HTR-8/SVneo (cell line): Measurements from ENCODE around the gene NDN.
"Not testable (repeated sequence)": the region's sequence is repeated elsewhere in the genome, so short reads cannot be mapped to it uniquely, and the experiment has no call there.

Experiments
- DNase-seq: peaks from one replicate; pipeline ENCODE4 v3.0.0; 2011; ENCODE audit warnings: low spot score, mixed read lengths; ENCODE audit not compliant: insufficient read length
- FAIRE-seq: peaks from 2 replicates; lab custom pipeline; 2011; peaks lifted over from hg19 to GRCh38; lab: Jason Lieb, UNC

NDN gene

GRCh38 chr15:23687143-23687470 lies at the start of gene NDN:
TSS of gene NDN (minus strand) at chr15:23687305. CDS start at chr15:23687217, 88 bp downstream.
- FAIRE-seq (no peak), DNase-seq (no peak)

- DNase-seq = no peak
- no peak for FAIRE-seq
Measured at GRCh38 chr15:23736033-23736673, 49.0 kb upstream of the NDN start.

- DNase-seq (no peak), FAIRE-seq (no peak)
Measured at GRCh38 chr15:23734862-23735261, 47.8 kb upstream of the NDN start.

DNA sequence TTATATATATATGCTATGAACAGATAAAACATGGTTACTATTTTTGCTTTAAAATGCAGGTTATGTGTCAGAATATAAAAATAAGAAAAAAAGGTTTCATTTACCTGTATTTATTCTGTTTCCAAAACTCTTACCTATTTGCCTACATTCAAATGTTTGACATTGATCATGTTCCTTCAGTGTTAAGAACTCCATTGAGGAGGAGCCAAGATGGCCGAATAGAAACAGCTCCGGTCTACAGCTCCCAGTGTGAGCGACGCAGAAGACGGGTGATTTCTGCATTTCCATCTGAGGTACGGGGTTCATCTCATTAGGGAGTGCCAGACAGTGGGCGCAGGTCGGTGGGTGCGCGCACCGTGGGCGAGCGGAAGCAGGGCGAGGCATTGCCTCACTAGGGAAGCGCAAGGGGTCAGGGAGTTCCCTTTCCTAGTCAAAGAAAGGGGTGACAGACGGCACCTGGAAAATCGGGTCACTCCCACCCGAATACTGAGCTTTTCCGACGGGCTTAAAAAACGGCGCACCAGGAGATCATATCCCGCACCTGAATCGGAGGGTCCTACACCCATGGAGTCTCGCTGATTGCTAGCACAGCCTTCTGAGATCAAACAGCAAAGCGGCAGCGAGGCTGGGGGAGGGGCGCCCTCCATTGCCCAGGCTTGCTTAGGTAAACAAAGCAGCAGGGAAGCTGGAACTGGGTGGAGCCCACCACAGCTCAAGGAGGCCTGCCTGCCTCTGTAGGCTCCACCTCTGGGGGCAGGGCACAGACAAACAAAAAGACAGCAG lies 27.0 kb upstream of the NDN start:
- not testable (repeated sequence) for DNase-seq, FAIRE-seq

DNA sequence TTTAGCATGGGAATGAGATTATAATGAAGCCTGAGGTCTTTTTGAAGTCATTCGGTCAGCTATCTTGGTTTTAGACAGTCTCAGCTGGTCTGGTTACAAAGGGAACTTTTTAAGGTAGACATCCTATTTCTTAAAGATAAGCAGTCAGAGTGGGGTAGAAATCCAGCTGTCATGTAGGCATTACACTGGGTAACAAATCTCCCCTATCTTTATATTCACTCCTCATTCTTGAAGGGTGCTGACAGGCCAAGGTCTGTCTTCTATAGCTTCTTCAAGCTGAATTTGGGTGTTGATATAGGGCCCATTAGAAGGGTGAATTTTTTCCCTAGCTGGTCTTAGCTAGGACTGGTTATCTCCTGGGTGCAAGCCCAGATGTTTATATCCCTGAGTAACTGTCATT lies 21.2 kb upstream of the NDN start:
- no peak for FAIRE-seq

DNA sequence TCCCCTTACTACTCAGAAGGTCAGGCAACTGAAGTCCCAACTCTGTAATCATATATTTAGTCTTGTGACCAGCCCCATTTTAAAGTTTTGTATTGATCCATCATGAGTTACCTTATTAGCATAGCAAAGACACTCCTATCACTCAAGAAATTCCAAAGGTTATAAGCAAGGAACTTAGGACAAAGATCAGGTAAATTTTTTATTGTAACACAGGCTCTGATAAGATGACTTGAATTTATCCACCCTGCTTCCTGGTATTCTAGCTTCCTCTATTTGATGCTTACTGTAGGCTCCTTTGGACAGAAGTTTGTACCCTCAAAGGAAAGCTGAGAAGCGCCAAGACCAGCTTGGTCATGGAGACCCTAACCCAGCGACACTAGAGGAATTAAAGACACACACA lies 8.2 kb upstream of the NDN start:
- no peak for DNase-seq
- FAIRE-seq = no peak

More for the DNA sequence above, 21.2 kb upstream of the NDN start:
- no peak for DNase-seq

GRCh38 chr15:23694592-23694991 lies 7.5 kb upstream of the NDN start:
- no peak for FAIRE-seq

DNA sequence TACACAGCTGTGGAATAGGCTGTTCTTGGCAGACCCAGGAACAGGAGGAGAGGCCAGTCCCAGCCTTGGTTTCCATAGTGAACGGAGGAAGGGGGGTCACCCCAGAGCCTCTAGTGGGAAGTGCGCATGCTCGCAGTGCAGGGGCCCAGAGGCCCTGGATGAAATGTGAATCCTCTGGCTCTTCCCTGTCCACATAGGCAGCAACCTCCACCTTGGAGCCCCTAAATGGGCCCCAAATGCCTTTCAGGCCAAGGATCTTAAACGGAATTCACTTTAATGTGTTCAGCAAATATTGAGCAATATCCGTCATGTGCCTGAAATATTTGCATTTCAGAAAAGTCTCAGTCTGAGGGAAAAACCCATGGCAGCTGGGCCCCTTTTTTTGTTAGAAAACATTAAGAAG lies 3.3 kb upstream of the NDN start:
- no peak for FAIRE-seq
- no peak for DNase-seq

More at GRCh38 chr15:23694592-23694991, 7.5 kb upstream of the NDN start:
- DNase-seq = no peak

DNA sequence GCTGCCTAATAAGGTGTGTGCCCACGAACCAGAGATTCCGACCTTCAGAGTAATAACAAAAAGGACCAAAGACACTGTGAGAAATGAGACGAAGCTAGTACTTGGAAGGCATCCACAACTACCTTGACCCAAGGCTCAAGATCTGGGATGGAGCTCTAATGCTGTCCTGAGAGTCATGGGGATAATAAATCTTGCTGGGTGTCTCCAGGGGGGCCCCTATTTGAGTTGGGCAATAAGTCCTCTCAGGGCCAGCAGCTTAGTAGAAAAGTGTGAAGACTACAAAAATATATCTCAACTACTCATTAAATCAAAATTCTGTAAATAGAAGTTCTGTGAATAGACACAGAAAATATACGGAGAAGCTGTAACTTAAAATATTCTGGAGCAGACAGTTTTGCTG lies 2.9 kb upstream of the NDN start:
- no peak for FAIRE-seq
- no peak for DNase-seq

DNA sequence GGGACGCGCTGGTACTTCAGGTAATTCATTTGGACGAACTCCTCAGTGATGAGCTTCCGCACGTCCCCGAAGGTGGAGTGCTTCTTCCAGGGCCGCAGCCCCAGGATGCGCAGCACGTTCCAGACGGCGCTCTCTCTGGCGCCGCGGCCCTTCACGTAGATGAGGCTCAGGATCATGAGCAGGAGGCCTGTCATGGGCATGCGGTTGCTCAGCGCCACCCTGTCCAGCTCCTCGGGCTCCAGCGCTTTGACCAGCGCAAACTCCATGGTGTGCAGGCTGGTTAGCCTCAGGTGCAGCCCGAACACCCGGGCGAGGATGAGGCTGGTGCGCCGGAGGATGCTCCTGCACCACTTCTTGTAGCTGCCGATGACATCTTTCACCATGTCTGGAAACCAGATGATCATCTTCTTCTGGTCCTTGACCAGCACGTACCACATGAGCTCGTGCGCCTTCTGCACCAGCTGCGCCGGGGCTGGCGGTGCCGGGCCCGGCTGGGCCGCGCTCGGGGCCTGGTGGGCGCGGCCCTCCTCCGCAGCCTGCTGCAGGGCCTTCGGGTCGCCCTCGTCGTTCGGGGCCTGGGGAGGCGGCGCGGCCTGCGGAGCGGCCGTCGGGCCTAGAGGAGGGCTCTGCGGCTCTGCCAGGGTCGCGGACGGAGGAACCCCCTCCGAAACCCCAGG lies 501 bp downstream of the NDN start:
- no peak for DNase-seq
- FAIRE-seq = no peak

DNA sequence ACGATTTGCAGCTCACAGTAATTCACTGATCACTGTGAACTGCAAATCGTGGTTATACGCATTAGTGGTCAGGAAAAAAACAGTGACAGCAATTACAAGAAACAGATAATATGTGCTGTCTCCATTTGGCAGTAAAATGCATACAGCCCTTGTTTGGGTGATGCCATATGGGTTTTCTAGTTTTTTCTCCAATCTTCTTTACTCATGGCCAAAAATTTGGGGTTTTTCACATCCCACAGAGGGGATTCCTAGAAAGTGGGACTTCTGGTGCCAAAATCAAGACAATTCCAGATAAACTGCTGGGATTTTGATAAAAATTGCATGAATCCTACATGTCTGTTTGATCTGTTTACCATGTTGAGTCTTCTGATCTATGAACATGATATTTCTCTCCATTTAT lies 15.6 kb downstream of the NDN start:
- FAIRE-seq = no peak
- no peak for DNase-seq

DNA sequence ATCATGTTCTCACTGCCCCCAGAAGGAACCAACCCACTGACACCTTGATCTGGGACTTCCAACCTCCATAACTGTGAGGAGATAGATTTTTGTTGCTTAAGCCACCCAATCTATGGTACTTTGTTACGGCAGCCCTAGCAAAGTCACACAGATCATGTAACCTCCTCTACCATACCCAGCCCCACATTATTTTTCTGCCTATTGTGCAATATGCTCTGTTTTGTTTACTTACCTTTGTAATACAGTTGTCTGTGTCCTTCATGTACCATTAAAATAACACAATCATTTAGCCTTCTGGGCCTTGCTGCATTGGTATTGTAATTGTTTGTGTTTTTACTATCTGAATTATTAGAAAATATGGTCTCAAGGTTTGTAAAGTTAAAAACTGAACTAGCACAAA lies 16.1 kb downstream of the NDN start:
- DNase-seq = no peak
- no peak for FAIRE-seq

- no peak for FAIRE-seq
- DNase-seq = no peak
Measured at GRCh38 chr15:23663232-23663631, 23.9 kb downstream of the NDN start.

DNA sequence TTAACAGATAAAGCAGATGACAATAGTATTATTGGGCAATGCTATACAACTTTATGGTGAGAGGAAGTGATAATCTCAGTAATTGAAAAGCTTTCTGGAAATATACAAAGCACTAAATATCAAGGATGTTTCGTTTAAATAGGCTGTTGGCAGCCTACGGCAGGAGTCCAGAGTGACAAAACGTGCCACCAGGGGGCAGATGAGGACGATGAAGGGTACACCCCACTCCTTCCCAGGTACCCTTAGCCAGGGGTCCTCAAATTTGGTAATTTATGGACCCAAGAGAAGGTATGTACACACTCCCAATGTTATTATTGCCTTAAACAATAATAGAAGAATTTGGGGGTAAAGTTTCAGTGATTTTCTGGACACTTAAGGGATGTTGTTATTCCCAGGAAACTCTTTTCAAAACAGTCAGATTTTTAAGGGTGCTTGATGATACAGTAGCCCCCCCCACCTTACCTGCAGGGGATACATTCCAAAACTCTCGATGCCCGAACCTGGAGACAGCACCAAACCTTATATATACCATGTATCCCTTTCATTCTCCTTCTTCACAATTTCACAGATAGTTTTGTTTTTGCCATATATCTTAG lies 38.1 kb downstream of the NDN start:
- FAIRE-seq (no peak), DNase-seq (no peak)

DNA sequence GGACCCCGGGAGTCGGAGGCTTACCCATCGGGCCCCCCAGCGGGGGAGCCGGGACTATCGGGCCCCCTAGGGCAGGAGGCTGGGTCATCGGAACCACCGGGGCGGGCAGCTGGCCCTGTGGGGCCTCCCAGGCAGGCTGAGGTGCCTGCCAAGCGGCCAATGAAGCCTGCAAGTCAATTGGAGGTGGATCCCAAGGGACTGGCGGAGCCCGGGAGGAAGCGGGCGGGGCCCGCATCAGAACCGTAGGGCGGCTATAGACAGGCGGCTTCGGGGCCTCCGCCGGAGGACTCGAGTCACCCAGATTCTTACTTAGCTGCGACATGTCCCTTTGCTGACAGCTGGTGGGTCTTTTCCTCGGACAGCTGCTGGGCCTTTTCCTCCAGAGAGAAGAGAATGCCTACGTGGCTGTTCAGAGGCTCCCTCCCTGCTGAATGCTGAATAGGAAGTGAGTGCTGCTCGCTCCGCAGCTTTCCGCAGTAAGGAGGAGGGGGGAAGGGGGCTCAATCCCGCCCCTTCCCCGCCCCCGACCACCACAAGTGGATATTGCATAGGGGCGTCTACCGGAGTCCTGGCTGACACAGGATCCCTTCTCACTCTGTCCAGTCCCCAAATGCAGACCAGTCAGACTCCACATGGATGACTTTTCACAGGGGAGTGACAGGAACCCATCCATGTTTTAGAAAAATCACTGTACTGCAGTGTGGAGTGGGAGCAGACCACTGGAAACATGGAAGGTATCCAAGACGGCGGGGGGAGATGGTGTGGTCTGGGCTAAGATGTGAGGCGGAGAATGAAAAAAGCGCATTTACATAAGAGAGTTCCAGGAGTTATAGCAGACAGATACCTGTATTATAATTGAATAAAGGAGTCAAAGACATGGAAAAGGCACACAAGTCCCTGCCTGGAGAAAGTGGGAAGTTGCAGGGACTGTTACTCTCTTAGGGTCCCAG lies 39.4 kb downstream of the NDN start, which contains the start of gene MAGEL2:
MAGEL2 (minus strand) TSS at position 447 of the 950 bp plus-strand sequence; CDS start at position 322, 125 bp downstream.
- DNase-seq (no peak), FAIRE-seq (no peak)

DNA sequence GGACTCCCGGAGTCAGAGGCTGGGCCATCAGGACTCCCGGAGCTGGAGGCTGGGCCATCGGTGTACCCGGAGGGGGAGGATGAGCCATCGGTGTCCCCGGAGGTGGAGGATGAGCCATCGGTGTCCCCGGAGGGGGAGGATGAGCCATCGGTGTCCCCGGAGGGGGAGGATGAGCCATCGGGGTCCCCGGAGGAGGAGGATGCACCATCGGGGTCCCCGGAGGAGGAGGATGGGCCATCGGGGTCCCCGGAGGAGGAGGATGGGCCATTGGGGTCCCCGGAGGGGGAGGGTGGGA lies 40.2 kb downstream of the NDN start:
- FAIRE-seq = no peak

DNA sequence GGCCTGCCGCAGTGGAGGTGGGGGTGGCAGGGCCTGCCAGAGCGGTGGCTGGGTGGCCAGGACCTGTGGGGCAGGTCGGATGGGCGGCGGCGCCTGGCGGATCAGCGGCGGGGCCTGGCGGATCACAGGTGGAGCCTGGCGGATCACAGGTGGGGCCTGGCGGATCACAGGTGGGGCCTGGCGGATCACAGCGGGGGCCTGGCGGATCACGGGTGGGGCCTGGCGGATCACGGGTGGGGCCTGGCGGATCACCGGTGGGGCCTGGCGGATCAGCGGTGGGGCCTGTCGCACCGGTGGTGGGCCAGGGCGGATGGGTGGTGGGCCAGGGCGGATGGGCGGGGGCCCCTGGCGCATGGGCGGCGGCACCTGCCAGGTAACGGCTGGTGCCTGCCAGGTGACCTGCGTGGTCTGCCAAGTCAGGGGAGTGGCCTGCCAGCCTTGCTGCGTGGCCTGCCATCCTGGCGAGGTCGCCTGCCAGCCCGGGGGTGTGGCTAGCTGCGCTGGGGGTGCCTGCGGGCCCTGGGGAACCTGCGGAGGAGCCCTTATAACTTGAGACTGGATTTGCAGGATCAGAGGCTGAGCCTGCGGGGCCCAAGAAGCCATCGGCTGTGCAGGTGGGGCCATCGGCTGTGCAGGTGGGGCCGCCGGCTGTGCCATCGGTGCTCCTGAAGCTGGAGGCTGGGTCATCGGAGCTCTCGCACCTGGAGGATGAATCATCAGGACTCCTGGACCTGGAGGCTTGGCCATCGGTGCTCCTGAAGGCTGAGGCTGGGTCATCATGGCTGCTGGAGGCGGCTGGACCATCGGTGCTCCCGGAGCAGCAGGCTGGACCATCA lies 40.7 kb downstream of the NDN start:
- no peak for DNase-seq
- no peak for FAIRE-seq

More for the DNA sequence above, 40.2 kb downstream of the NDN start:
- DNase-seq = no peak

DNA sequence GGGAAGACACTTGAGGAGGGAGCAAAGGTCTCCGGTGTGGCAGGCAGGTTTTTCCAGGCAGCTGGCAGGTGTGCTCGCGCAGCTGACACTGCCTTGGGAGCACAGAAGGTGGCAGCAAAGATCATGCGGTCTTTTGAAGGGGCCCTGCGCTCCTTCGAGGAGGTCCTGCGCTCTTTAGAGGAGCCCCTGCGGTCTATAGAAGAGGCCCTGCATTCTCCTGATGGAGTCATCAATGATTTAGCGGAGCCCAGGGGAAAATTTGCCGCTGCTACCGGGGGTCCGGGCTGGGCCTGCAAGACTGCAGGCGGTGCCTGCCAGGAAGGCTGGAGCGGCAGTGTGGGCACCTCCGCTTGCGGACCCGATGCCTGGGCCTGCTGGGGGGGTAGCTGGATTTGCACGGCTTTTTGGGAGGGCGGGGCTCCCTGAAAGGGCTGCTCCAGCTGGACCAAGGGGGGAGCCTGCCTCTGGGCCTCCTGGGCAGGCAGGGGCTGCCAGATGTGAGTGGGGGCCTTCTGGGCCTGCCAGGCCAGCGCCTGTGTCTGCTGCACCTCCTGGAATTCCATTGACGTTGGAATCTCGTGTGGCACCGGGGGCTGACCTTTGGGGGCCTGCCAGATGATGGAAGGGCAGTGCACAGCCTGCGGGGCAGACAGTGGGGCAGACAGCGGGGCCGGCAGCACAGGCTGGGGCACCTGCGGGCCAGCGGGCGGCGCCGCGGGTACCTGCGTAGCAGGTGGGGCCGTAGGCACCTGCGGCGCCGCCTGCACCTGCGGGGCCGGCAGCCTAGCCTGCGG lies 41.5 kb downstream of the NDN start:
- no peak for DNase-seq
- FAIRE-seq = no peak
